Occipital lobe (tissue), 2 donors: ENCODE results near the gene SPINT2. TPM values are rescaled to one million over a fixed set of nuclear protein-coding genes. Genes with fewer than 3 reads are reported as not detected.
"Not testable (repeated sequence)": the region's sequence is repeated elsewhere in the genome, so short reads cannot be mapped to it uniquely, and the experiment has no call there.

ENCODE experiments used
- DNase-seq: peaks from one replicate; lab custom pipeline; 2025; lab: John Stamatoyannopoulos, UW
- total RNA-seq: library from RNA; depleted of rRNA; stranded (reverse); fragments of >200 nt; gene quantifications from one replicate; pipeline ENCODE4 v1.2.3, GENCODE V29; 2014

The SPINT2 gene, protein sequence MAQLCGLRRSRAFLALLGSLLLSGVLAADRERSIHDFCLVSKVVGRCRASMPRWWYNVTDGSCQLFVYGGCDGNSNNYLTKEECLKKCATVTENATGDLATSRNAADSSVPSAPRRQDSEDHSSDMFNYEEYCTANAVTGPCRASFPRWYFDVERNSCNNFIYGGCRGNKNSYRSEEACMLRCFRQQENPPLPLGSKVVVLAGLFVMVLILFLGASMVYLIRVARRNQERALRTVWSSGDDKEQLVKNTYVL
- total RNA-seq: 73.9 TPM

- peak; percentile 70 for DNase-seq
Measured at GRCh38 chr19:38264486-38265212, at the start of gene SPINT2. SPINT2 (plus strand) TSS chr19:38264573; CDS start chr19:38264893, 320 bp downstream.

GRCh38 chr19:38216785-38217641, 47.4 kb upstream of the SPINT2 start:
- DNase-seq: no peak

- DNase-seq: no peak
Measured at GRCh38 chr19:38218204-38218603, 46.2 kb upstream of the SPINT2 start.

DNA sequence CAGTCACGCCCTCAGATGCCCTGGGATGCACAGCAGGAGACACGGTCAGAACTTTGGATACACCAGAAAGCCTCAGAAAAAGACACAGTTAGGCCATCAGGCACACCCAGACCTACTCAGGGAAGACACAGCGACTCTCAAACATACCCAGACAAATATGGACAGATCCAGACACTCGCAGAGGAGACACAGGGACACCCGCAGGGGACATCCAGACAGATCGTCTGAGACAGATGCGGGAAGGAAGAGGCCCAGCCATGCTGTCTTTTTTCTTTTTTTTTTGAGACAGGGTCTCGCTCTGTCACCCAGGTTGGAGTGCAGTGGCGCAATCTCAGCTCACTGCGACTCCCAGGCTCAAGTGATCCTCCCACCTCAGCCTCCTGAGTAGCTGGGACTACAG, 45.2 kb upstream of the SPINT2 start:
- DNase-seq: no peak

- DNase-seq: no peak
Measured at GRCh38 chr19:38221421-38221820, 43.0 kb upstream of the SPINT2 start.

DNA sequence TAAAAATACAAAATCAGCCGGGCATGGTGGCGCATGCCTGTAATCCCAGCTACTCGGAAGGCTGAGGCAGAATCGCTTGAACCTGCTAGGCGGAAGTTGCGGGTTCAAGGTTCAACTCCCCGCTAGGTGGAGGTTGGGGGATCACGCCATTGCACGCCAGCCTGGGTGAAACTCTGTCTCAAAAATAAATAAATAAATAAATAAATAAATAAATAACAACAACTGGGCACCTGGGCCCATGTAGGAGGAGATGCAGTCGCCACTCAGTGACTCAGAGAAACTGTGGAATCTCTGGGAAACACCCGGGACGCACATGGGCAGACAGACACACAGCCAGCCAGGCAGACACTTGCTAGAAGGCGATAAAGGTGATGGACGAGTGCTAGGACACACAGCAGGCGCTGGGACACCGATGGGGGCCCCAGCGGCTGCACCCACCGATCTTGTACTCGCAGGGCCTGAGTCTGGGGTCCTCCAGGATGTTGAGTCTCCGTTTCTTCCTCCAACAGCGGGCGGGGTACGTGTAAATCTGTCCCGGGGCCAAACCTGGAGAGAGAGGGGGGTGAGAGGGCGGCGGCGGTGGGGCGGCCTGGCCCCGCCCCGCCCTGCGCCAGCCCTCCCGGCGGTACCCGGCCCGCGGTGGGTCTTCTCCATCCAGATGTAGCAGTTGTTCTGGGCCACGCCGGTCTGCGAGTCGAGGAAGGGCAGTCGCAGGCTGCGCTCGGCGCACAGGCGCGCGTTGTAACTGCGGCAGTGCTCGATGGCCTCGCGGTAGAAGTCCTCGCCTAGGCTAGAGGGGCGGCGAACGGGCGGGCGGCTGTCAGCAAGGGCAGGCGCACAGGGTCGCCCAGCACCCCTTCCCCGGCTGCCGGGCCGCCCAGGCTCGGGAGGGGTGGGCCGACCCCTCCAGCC, 42.2 kb upstream of the SPINT2 start:
- DNase-seq: no peak

- no peak for DNase-seq
Measured at GRCh38 chr19:38223119-38223523, 41.3 kb upstream of the SPINT2 start.

- no peak for DNase-seq
Measured at GRCh38 chr19:38223617-38224013, 40.8 kb upstream of the SPINT2 start.

DNA sequence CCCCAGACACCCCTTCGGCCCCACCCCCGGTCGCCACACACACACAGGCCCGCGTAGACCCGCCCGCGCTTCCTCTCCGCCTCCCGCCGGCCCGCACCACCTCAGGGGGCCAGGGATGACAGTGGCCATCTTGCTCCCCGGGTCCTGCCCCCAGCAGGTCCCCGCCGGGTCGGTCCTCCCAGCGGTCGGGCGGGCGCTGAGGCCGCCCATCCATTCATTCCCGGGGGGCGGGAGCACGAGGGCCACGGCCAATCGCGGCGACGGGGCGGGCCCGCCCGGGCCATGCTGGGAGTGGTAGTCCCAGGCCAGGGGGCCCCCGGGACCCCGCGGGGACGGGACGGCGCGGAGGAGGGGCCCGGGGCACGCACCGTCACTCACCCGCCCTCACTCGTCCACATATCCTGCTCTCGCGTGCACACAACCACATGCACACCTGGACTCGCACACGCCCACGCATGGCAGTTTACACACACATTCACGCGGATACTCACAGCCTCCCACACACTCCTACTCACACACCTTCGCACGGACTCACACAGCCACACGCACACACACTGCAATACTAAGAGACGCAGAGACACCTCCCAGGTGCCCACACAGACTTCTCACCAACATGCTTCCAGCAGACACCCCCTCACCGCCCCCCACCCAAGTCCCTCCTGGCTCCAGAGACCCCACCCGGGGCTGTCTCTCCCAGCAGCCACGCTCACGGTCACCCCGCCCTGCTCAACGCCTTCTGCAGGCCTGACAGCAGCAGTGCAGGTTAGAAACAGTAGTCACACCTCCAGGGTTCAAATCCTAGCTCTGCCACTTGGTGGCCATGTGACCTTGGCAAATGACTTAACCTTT, 40.1 kb upstream of the SPINT2 start, which contains the start of gene DPF1:
Gene DPF1, minus strand, starts transcription at position 209 of the 849 bp plus-strand sequence. Its CDS starts 80 bp downstream, at position 129.
- DNase-seq: peak; percentile 76

DNA sequence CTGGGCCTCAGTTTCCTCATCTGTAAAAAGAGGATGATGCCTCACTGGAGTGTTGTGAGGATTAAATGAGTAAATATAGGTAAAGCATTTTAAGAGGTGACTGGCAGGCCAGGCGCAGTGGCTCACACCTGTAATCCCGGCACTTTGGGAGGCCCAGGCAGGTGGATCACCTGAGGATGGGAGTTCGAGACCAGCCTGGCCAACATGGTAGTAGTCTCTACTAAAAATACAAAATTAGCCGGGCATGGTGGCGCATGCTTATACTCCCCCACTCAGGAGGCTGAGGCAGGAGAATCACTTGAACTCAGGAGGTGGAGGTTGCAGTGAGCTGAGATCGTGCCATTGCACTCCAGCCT, 39.5 kb upstream of the SPINT2 start:
- not testable (repeated sequence) for DNase-seq

- DNase-seq: no peak
Measured at GRCh38 chr19:38227287-38228004, 36.9 kb upstream of the SPINT2 start.

- no peak for DNase-seq
Measured at GRCh38 chr19:38228005-38228377, 36.4 kb upstream of the SPINT2 start.

GRCh38 chr19:38228491-38229439, 35.6 kb upstream of the SPINT2 start:
- peak; percentile 49 for DNase-seq

- peak; percentile 95 for DNase-seq
Measured at GRCh38 chr19:38229585-38230073, 34.7 kb upstream of the SPINT2 start.

DNA sequence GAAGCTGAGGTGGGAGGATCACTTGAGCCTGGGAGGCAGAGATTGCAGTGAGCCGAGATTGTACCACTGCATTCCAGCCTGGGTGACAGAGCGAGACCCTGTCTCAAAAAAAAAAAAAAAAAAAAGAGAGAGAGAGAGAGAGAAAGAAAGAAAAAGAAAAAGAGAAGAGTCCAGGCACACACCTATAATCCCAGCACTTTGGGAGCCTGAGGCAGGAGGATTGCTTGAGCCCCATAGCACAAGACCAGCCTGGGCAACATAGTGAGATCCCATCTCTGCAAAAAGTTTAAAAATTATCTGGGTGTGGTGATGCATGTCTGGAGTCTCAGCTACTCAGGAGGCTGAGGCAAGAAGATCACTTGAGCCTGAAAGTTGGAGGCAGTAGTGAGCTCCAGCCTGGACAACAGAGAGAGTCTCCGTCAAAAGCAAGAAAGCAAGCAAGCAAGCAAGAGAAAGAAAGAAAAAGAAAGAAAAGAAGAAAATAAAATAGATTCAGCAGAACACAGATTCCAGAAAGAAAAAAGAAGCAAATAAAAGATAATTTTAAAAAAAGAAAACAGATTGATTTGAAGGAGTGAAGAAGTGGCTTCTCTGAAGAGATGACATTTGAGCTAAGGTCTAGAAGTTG, 33.8 kb upstream of the SPINT2 start:
- not testable (repeated sequence) for DNase-seq

DNA sequence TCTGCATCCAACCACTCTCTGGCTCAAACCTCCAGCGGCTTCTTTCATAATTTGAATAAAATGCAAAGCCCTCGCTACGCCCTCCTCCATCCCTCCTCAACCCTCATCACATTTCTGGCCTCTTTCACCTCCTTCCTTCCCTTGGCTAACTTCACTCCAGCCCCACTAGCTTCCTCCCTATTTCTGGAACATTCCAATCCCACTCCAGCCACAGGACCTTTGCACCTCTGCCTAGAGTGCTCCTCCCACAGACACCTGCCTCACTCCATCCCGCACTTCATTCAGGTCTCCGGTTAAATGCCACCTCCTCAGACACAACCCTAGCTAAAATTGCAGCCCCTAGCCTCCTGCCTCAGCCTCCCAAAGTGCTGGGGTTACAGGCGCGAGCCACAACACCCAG, 32.5 kb upstream of the SPINT2 start:
- DNase-seq: no peak

- peak; percentile 59 for DNase-seq
Measured at GRCh38 chr19:38233740-38234251, 30.6 kb upstream of the SPINT2 start.
